PC-3 (cell line): ENCODE data around the gene ARSD. TPM values are rescaled to one million over a fixed set of nuclear protein-coding genes. Genes with fewer than 3 reads are reported as not detected.

Experiments used
- ATAC-seq: fragments of 200-7000 bp; cut with Tn5 transposase; 2 replicates; pipeline ENCODE4 v1.9.1; 2020; ENCODE audit warnings: mild to moderate bottlenecking, moderate library complexity
- BruUV-seq: library from RNA; stranded (reverse); fragments of 400-500 nt; replicated peaks from 2 replicates; lab custom pipeline; 2021; lab: Mats Ljungman, UMichigan
- CTCF ChIA-PET: fragments of 300-600 bp; sonication (Branson Sonifier 250); formaldehyde crosslinking; loops from one replicate; lab custom pipeline; 2022; ENCODE audit warnings: antibody characterized with exemption; lab: Charles Lee
- POLR2A ChIA-PET: fragments of 300-600 bp; sonication (Branson Sonifier 250); formaldehyde crosslinking; loops from one replicate; lab custom pipeline; 2022; ENCODE audit warnings: antibody characterized with exemption; ENCODE audit not compliant: unreplicated experiment; lab: Charles Lee
- DNase-seq: peaks from one replicate; pipeline ENCODE4 v3.0.0-alpha.2; 2015
- H2AFZ ChIP-seq: fragments of 300-600 bp; sonication (generic); 2 replicates; pipeline ENCODE4 v1.6.0; 2016; ENCODE audit warnings: antibody characterized with exemption, low read length
- H3F3A ChIP-seq: fragments of 300-600 bp; sonication (generic); one replicate; pipeline ENCODE4 v1.6.0; 2017; ENCODE audit warnings: antibody characterized with exemption, low read length, control low read depth, mild to moderate bottlenecking; ENCODE audit not compliant: unreplicated experiment
- H3K27ac ChIP-seq: fragments of 300-600 bp; sonication (generic); 2 replicates; pipeline ENCODE4 v1.5.1; 2016; ENCODE audit warnings: mild to moderate bottlenecking, low read length
- H3K27me3 ChIP-seq: fragments of 300-600 bp; sonication (generic); 2 replicates; pipeline ENCODE4 v1.6.1; 2016; ENCODE audit warnings: low read length, mixed read lengths
- H3K36me3 ChIP-seq: fragments of 300-600 bp; sonication (generic); 2 replicates; pipeline ENCODE4 v1.6.1; 2016; ENCODE audit warnings: low read depth, mixed run types, low read length, mixed read lengths
- H3K4me1 ChIP-seq: fragments of 300-600 bp; sonication (generic); 2 replicates; pipeline ENCODE4 v1.5.1; 2016; ENCODE audit warnings: low read length; ENCODE audit not compliant: insufficient read depth
- H3K4me2 ChIP-seq: fragments of 300-600 bp; sonication (generic); 2 replicates; pipeline ENCODE4 v1.6.0; 2016; ENCODE audit warnings: low read length
- H3K4me3 ChIP-seq: fragments of 300-600 bp; sonication (generic); 2 replicates; pipeline ENCODE4 v1.5.1; 2016; ENCODE audit warnings: mild to moderate bottlenecking, low read length, mixed read lengths
- H3K79me2 ChIP-seq: fragments of 300-600 bp; sonication (generic); 2 replicates; pipeline ENCODE4 v1.6.1; 2017; ENCODE audit warnings: low read length, mixed read lengths
- H3K9ac ChIP-seq: fragments of 300-600 bp; sonication (generic); 2 replicates; pipeline ENCODE4 v1.6.0; 2016; ENCODE audit warnings: mild to moderate bottlenecking, low read length
- H3K9me2 ChIP-seq: fragments of 300-600 bp; sonication (generic); replicated peaks from 2 replicates; pipeline ENCODE4 v1.6.1; 2016; ENCODE audit warnings: mixed run types, low read length, mixed read lengths
- H3K9me3 ChIP-seq: fragments of 300-600 bp; sonication (generic); 2 replicates; pipeline ENCODE4 v1.6.1; 2016; ENCODE audit warnings: low read length, mixed read lengths
- H4K20me1 ChIP-seq: fragments of 300-600 bp; sonication (generic); 2 replicates; pipeline ENCODE4 v1.6.1; 2016; ENCODE audit warnings: low read length, mixed read lengths
- CTCF ChIP-seq: fragments of 300-600 bp; sonication (generic); conservative IDR thresholded peaks from 2 replicates; pipeline ENCODE4 v1.5.1; 2017; ENCODE audit warnings: antibody characterized with exemption, low read depth, mild to moderate bottlenecking, low read length
- EZH2 ChIP-seq: fragments of 300-600 bp; sonication (generic); IDR thresholded peaks from one replicate; pipeline ENCODE4 v1.6.1; 2017; ENCODE audit warnings: antibody characterized with exemption, mild to moderate bottlenecking, low read length; ENCODE audit not compliant: unreplicated experiment
- EZH2phosphoT487 ChIP-seq: fragments of 300-600 bp; sonication (generic); IDR thresholded peaks from 2 replicates; pipeline ENCODE4 v1.6.1; 2018; ENCODE audit warnings: mild to moderate bottlenecking, antibody characterized with exemption, low read length, borderline replicate concordance
- intact Hi-C: fragments of 100-400 bp; cut with micrococcal nuclease; formaldehyde crosslinking; loops from 2 replicates; pipeline ENCODE4 v1.9.0; 2023
- total RNA-seq: library from RNA; depleted of rRNA; stranded (reverse); fragments of >200 nt; gene quantifications from 2 replicates; pipeline ENCODE4 v1.2.3, GENCODE V29; 2014

ARSD gene
- total RNA-seq, 1 experiment from 2014 or later: 13.8 TPM

GRCh38 chrX:2883770-2884169 lies 45.4 kb downstream of the ARSD start:
- H3K4me3 ChIP-seq: no peak overlapping the region
- H3K79me2 ChIP-seq: no peaks in the 10 kb centered on the region
- no peak for TF ChIP-seq EZH2
- no peak for TF ChIP-seq EZH2phosphoT487
- no peak for TF ChIP-seq CTCF
- intact Hi-C loops: no loop called here
- BruUV-seq: no TSS peak
- no peak overlapping the region for H3K27ac ChIP-seq
- DNase-seq: no peak
- no peaks in the 10 kb centered on the region for H3K4me1 ChIP-seq
- no peak overlapping the region for H3K9ac ChIP-seq
- POLR2A ChIA-PET: no interaction called here
- no peak overlapping the region for H3K4me2 ChIP-seq
- no peaks in the 10 kb centered on the region for H3K9me3 ChIP-seq
- H3K27me3 ChIP-seq: no peaks in the 10 kb centered on the region; the same call in 1 of the 2 replicates
- no peak for ATAC-seq
- H4K20me1 ChIP-seq: no peaks in the 10 kb centered on the region
- no peak overlapping the region for H2AFZ ChIP-seq
- no peaks in the 10 kb centered on the region for H3K36me3 ChIP-seq
- CTCF ChIA-PET: no interaction called here
- H3F3A ChIP-seq: no peaks in the 10 kb centered on the region
- H3K9me2 ChIP-seq: no peaks in the 10 kb centered on the region

- intact Hi-C loops: no loop called here
- no peaks in the 10 kb centered on the region for H3K36me3 ChIP-seq
- ATAC-seq: no peak
- no peak for DNase-seq
- H4K20me1 ChIP-seq: no peaks in the 10 kb centered on the region
- H3K9me3 ChIP-seq: no peaks in the 10 kb centered on the region
- POLR2A ChIA-PET: no interaction called here
- no peak overlapping the region for H3K4me2 ChIP-seq
- CTCF ChIA-PET: no interaction called here
- no peaks in the 10 kb centered on the region for H3K79me2 ChIP-seq
- no peaks in the 10 kb centered on the region; the same call in 1 of the 2 replicates for H3K27me3 ChIP-seq
- H3K4me1 ChIP-seq: no peaks in the 10 kb centered on the region
- H3K9me2 ChIP-seq: no peaks in the 10 kb centered on the region
- no peak overlapping the region for H2AFZ ChIP-seq
- no peak overlapping the region for H3K27ac ChIP-seq
- BruUV-seq: no TSS peak
- H3F3A ChIP-seq: no peaks in the 10 kb centered on the region
- TF ChIP-seq EZH2phosphoT487 (no peak), CTCF (no peak), EZH2 (no peak)
- no peak overlapping the region for H3K4me3 ChIP-seq
- H3K9ac ChIP-seq: no peak overlapping the region
Measured at GRCh38 chrX:2879670-2880069, 49.5 kb downstream of the ARSD start.

- ChIA-PET CTCF (no interaction called here), POLR2A (no interaction called here)
- Histone ChIP-seq H4K20me1 (no peaks in the 10 kb centered on the region), H3K9ac (no peak overlapping the region), H2AFZ (no peak overlapping the region), H3K4me1 (no peaks in the 10 kb centered on the region), H3K4me2 (no peak overlapping the region), H3K4me3 (no peak overlapping the region), H3K9me2 (no peaks in the 10 kb centered on the region), H3K27me3 (no peaks in the 10 kb centered on the region; the same call in 1 of the 2 replicates), H3K36me3 (no peaks in the 10 kb centered on the region), H3K9me3 (no peaks in the 10 kb centered on the region), H3K79me2 (no peaks in the 10 kb centered on the region), H3K27ac (no peak overlapping the region), H3F3A (no peaks in the 10 kb centered on the region)
- no peak for ATAC-seq
- TF ChIP-seq EZH2phosphoT487 (no peak), CTCF (no peak), EZH2 (no peak)
- DNase-seq: no peak
- BruUV-seq: no TSS peak
- intact Hi-C loops: no loop called here
Measured at GRCh38 chrX:2878563-2878962, 50.6 kb downstream of the ARSD start.
